ENCODE measurements around the gene FOXA1. TPM values are rescaled to one million over a fixed set of nuclear protein-coding genes. Genes with fewer than 3 reads are reported as not detected.

FOXA1 gene
- total RNA-seq, 1 experiment from 2014 or later: 0.07 TPM

DNA sequence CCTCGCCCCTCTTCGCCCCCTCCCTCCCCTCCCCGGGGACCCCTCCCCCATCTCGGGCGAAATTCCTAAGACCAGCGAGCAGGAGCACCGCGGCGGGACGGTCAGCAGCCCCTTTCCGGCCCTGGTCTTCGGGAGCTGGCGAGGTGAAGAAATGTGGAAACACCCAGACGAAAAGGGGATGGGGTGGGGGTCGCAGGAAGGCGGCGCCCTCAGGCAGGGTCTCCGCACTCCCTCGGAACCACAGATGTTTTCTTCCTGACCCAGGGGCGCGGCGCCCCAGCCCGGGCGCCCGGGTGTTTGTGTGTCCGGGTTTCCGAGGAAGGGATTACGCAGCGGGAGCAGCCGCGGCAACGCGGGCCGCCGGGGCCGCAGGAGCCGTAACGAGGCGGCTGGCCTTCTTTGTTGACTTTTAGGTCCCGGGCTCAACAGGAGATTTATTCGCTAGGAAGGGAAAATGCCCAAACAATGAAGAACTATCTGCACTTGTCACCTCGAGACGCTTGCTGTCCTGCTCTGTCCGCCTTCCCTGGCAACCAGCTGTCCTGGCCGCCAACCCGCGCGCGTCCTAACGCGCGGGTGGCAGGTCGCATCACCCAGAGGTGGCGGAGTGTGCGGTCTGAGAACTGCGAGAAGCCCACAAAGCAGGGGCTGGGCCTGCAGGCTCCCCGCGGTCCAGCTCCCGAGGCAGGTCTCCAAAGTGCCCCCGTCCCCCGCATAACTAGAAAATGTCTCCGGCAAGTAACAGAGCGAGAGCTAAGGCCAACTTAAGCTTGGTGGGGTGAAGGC lies 7.0 kb downstream of the FOXA1 start:
- H3K14ac ChIP-seq (ENCODE audit: insufficient read depth, low read length): no peak overlapping the region
- no peak overlapping the region for H3K4ac ChIP-seq (ENCODE audit: low read depth, low read length)
- H3K79me2 ChIP-seq (ENCODE audit: insufficient read depth, low read length): no peaks in the 10 kb centered on the region
- H4K20me1 ChIP-seq (ENCODE audit: control insufficient read depth, insufficient read depth, insufficient read length): no peaks in the 10 kb centered on the region
- Mint-ChIP-seq H3K4me3 (peak overlapping the region; percentile 57 to 78), H3K9me3 (peaks cover 0 to 8% of the 10 kb centered on the region in 2 experiments; a peak in 4 of 5 replicates), H3K27ac (no peak overlapping the region), H3K27me3 (ENCODE audit: low read depth) (peaks cover 98% of the 10 kb centered on the region), H3K4me1 (peaks cover 29 to 57% of the 10 kb centered on the region in 2 experiments), H3K36me3 (ENCODE audit: insufficient read depth in 1 of 3, low read depth in 3 of 3) (no peaks in the 10 kb centered on the region; a peak in 1 of 7 replicates)
- no peak overlapping the region for H2AK5ac ChIP-seq (ENCODE audit: insufficient read length, low read length)
- no peak overlapping the region for H2AFZ ChIP-seq (ENCODE audit: low read length)
- H3K9me3 ChIP-seq (ENCODE audit: control insufficient read depth, low read depth, low read length): no peaks in the 10 kb centered on the region
- H4K5ac ChIP-seq (ENCODE audit: insufficient read length, low read depth, low read length): no peak overlapping the region
- no peak overlapping the region for H3K9ac ChIP-seq (ENCODE audit: extremely low read depth, insufficient read length, low read length)
- no peak overlapping the region for H3K56ac ChIP-seq (ENCODE audit: insufficient read length, low read depth, low read length)
- no peak overlapping the region for H2BK20ac ChIP-seq (ENCODE audit: low read depth, low read length, poor library complexity, severe bottlenecking)
- DNase-seq: peak; percentile 70
- no peak overlapping the region for H2BK120ac ChIP-seq (ENCODE audit: low read depth, low read length, poor library complexity, severe bottlenecking)
- no peak overlapping the region for H4K8ac ChIP-seq (replicated peaks; ENCODE audit: insufficient read length, low read depth, low read length)
- no peak overlapping the region for H2BK5ac ChIP-seq (ENCODE audit: insufficient read length, low read length)
- peaks cover 80% of the 10 kb centered on the region for H3K27me3 ChIP-seq (ENCODE audit: insufficient read depth, low read length)
- H3K23me2 ChIP-seq (ENCODE audit: insufficient read length, low read depth, low read length, poor library complexity, severe bottlenecking): peaks cover 10% of the 10 kb centered on the region
- H2BK12ac ChIP-seq (ENCODE audit: insufficient read length, low read depth, low read length): no peak overlapping the region
- no peak overlapping the region for H3K23ac ChIP-seq (ENCODE audit: insufficient read length, low read depth, low read length)
- TF ChIP-seq, protein P1, sequence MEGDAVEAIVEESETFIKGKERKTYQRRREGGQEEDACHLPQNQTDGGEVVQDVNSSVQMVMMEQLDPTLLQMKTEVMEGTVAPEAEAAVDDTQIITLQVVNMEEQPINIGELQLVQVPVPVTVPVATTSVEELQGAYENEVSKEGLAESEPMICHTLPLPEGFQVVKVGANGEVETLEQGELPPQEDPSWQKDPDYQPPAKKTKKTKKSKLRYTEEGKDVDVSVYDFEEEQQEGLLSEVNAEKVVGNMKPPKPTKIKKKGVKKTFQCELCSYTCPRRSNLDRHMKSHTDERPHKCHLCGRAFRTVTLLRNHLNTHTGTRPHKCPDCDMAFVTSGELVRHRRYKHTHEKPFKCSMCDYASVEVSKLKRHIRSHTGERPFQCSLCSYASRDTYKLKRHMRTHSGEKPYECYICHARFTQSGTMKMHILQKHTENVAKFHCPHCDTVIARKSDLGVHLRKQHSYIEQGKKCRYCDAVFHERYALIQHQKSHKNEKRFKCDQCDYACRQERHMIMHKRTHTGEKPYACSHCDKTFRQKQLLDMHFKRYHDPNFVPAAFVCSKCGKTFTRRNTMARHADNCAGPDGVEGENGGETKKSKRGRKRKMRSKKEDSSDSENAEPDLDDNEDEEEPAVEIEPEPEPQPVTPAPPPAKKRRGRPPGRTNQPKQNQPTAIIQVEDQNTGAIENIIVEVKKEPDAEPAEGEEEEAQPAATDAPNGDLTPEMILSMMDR (conservative IDR thresholded peaks at IDR 0.05): no peak
- no peak overlapping the region for H4K91ac ChIP-seq (ENCODE audit: insufficient read length, low read depth, low read length)
- H3K18ac ChIP-seq (ENCODE audit: insufficient read length, low read depth, low read length): no peak overlapping the region
- no peaks in the 10 kb centered on the region for H3K79me1 ChIP-seq (ENCODE audit: insufficient read depth, low read depth, low read length, poor library complexity, severe bottlenecking)
- no peak overlapping the region for H3T11ph ChIP-seq (ENCODE audit: low read length)
- H2BK15ac ChIP-seq (ENCODE audit: low read depth, low read length): no peak overlapping the region
- peak overlapping the region; percentile 44 for H3K4me2 ChIP-seq (ENCODE audit: insufficient read depth, insufficient read length, low read length)
- H3K4me1 ChIP-seq (ENCODE audit: insufficient read depth, low read length): peaks cover 3% of the 10 kb centered on the region; the same call in 1 of the 2 replicates
- WGBS (ENCODE audit: extremely low coverage, insufficient read length, low lambda C conversion rate): no CpG with 5 or more reads among the region's 63 CpGs
- H3K27ac ChIP-seq (ENCODE audit: insufficient read length, low read depth, low read length): no peak overlapping the region
